DND-41 (cell line): Measurements from ENCODE around the gene RNF213.

Experiments
- ATAC-seq: fragments of 200-7000 bp; cut with Tn5 transposase; 3 replicates; pipeline ENCODE4 v1.9.1; 2021; ENCODE audit warnings: low read depth; ENCODE audit not compliant: insufficient read depth
- DNase-seq: peaks from one replicate; pipeline ENCODE4 v3.0.0-alpha.2; 2020
- H2AFZ ChIP-seq: 2 replicates; pipeline ENCODE4 v1.6.0; 2012; ENCODE audit warnings: low read depth, low read length
- H3K27ac ChIP-seq: 2 replicates; pipeline ENCODE4 v1.5.1; 2012; ENCODE audit warnings: low read length, inconsistent platforms
- H3K27me3 ChIP-seq: fragments of 200-600 bp; sonication (generic); 2 replicates; pipeline ENCODE4 v1.6.0; 2012; ENCODE audit warnings: low read length, mild to moderate bottlenecking, inconsistent platforms; ENCODE audit not compliant: insufficient read depth, poor library complexity
- H3K36me3 ChIP-seq: 2 replicates; pipeline ENCODE4 v1.5.1; 2012; ENCODE audit warnings: low read length, inconsistent platforms; ENCODE audit not compliant: insufficient read depth
- H3K4me1 ChIP-seq: 2 replicates; pipeline ENCODE4 v1.5.1; 2012; ENCODE audit warnings: mild to moderate bottlenecking, low read length; ENCODE audit not compliant: insufficient read depth
- H3K4me2 ChIP-seq: 2 replicates; pipeline ENCODE4 v1.6.0; 2012; ENCODE audit warnings: mild to moderate bottlenecking, moderate library complexity, low read length, inconsistent platforms; ENCODE audit not compliant: insufficient read depth
- H3K4me3 ChIP-seq, 2 experiments: fragments of 200-600 bp in 1 of 2; shearing (Covaris generic) in 1 of 2; 2 replicates each; pipeline ENCODE4 v1.5.1; 2012 to 2016; ENCODE audit warnings: inconsistent platforms in 2 of 2, low read length in 2 of 2, mild to moderate bottlenecking in 2 of 2, low read depth in 1 of 2, moderate library complexity in 1 of 2
- H3K79me2 ChIP-seq: 2 replicates; pipeline ENCODE4 v1.6.0; 2012; ENCODE audit warnings: low read length, inconsistent platforms; ENCODE audit not compliant: insufficient read depth
- H3K9ac ChIP-seq: 2 replicates; pipeline ENCODE4 v1.6.0; 2012; ENCODE audit warnings: low read depth, mild to moderate bottlenecking, inconsistent platforms, low read length, moderate library complexity
- H3K9me3 ChIP-seq: 2 replicates; pipeline ENCODE4 v1.5.1; 2012; ENCODE audit warnings: low read length, moderate library complexity, mild to moderate bottlenecking, inconsistent platforms; ENCODE audit not compliant: insufficient read depth, severe bottlenecking
- H4K20me1 ChIP-seq: 2 replicates; pipeline ENCODE4 v1.6.0; 2012; ENCODE audit warnings: low read length; ENCODE audit not compliant: insufficient read depth
- EZH2 ChIP-seq: IDR thresholded peaks from 3 replicates; pipeline ENCODE4 v1.6.1; 2012; ENCODE audit warnings: borderline replicate concordance, low read depth, mild to moderate bottlenecking, moderate library complexity, low read length, inconsistent platforms; ENCODE audit not compliant: severe bottlenecking
- TF ChIP-seq, protein P1 (sequence below): IDR thresholded peaks from 2 replicates; pipeline ENCODE4 v1.5.1; 2012; ENCODE audit warnings: borderline replicate concordance, low read length, moderate library complexity, mild to moderate bottlenecking; ENCODE audit not compliant: poor library complexity, severe bottlenecking; ENCODE audit errors: extremely low read depth

Gene RNF213

DNA sequence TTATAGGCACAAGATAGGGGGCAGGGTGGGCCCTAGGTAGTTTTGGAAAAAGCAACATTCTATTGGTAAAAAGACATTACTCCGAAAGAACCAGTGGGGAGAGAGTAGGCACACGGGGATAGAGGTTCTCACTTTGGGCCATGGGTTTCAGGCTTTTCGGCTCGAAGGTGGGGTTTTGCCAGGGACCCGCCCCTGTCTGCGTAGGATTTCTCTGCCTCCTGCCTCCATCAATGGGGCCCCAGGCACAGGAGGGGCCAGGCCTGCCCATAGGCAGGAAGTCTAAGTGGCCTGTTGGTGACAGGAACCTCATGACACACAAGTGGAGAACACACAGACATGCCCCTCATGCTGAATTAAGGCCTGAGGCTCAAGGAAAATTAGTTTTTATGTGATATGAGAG lies 57.5 kb downstream of the RNF213 start:
- H2AFZ ChIP-seq: no peak overlapping the region
- ATAC-seq (no peak), DNase-seq (no peak)
- H3K79me2 ChIP-seq: peaks cover 4% of the 10 kb centered on the region; the same call in 1 of the 2 replicates
- H3K36me3 ChIP-seq: peaks cover 76% of the 10 kb centered on the region
- no peaks in the 10 kb centered on the region for H3K9me3 ChIP-seq
- H4K20me1 ChIP-seq: peaks cover 16% of the 10 kb centered on the region
- H3K4me3 ChIP-seq: no peak overlapping the region
- H3K9ac ChIP-seq: no peak overlapping the region
- no peak overlapping the region for H3K4me2 ChIP-seq
- no peak overlapping the region for H3K27ac ChIP-seq
- no peaks in the 10 kb centered on the region for H3K4me1 ChIP-seq
- H3K27me3 ChIP-seq: no peaks in the 10 kb centered on the region
- no peak for TF ChIP-seq EZH2
- TF ChIP-seq, protein P1, sequence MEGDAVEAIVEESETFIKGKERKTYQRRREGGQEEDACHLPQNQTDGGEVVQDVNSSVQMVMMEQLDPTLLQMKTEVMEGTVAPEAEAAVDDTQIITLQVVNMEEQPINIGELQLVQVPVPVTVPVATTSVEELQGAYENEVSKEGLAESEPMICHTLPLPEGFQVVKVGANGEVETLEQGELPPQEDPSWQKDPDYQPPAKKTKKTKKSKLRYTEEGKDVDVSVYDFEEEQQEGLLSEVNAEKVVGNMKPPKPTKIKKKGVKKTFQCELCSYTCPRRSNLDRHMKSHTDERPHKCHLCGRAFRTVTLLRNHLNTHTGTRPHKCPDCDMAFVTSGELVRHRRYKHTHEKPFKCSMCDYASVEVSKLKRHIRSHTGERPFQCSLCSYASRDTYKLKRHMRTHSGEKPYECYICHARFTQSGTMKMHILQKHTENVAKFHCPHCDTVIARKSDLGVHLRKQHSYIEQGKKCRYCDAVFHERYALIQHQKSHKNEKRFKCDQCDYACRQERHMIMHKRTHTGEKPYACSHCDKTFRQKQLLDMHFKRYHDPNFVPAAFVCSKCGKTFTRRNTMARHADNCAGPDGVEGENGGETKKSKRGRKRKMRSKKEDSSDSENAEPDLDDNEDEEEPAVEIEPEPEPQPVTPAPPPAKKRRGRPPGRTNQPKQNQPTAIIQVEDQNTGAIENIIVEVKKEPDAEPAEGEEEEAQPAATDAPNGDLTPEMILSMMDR: no peak

- Histone ChIP-seq H3K4me3 (no peak overlapping the region), H3K36me3 (peaks cover 80% of the 10 kb centered on the region), H3K27me3 (no peaks in the 10 kb centered on the region), H3K9ac (no peak overlapping the region), H4K20me1 (peaks cover 10% of the 10 kb centered on the region), H3K9me3 (no peaks in the 10 kb centered on the region), H3K27ac (no peak overlapping the region), H2AFZ (no peak overlapping the region), H3K79me2 (no peaks in the 10 kb centered on the region), H3K4me2 (no peak overlapping the region), H3K4me1 (no peaks in the 10 kb centered on the region)
- DNase-seq: no peak
- no peak for TF ChIP-seq EZH2
- TF ChIP-seq, protein P1: no peak
- no peak for ATAC-seq
These were observed 58.8 kb downstream of the RNF213 start for GRCh38 chr17:80319262-80319998.

GRCh38 chr17:80319999-80320344 lies 59.3 kb downstream of the RNF213 start:
- Histone ChIP-seq H3K9me3 (no peaks in the 10 kb centered on the region), H3K79me2 (no peaks in the 10 kb centered on the region), H4K20me1 (peaks cover 10% of the 10 kb centered on the region), H3K27me3 (no peaks in the 10 kb centered on the region), H3K4me3 (no peak overlapping the region), H2AFZ (no peak overlapping the region), H3K27ac (no peak overlapping the region), H3K4me1 (no peaks in the 10 kb centered on the region), H3K9ac (no peak overlapping the region), H3K4me2 (no peak overlapping the region), H3K36me3 (peaks cover 85% of the 10 kb centered on the region)
- TF ChIP-seq, protein P1: no peak
- no peak for TF ChIP-seq EZH2
- DNase-seq: no peak
- ATAC-seq: no peak
